Measurements from ENCODE around the gene SPRN.
"Not testable (repeated sequence)": the region's sequence is repeated elsewhere in the genome, so short reads cannot be mapped to it uniquely, and the experiment has no call there.

Gene SPRN, protein sequence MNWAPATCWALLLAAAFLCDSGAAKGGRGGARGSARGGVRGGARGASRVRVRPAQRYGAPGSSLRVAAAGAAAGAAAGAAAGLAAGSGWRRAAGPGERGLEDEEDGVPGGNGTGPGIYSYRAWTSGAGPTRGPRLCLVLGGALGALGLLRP

GRCh38 chr10:133424601-133425000 is at the start of gene SPRN:
Gene SPRN (minus strand): TSS chr10:133424625. CDS start chr10:133423681, 944 bp downstream.
- not testable (repeated sequence) for DNase-seq (ENCODE audit: low spot score)

- no peak for DNase-seq (ENCODE audit: low spot score)
Observed at GRCh38 chr10:133474027-133474426, 49.6 kb upstream of the SPRN start.

- no peak for DNase-seq (ENCODE audit: low spot score)
Observed at GRCh38 chr10:133473270-133473669, 48.8 kb upstream of the SPRN start.

DNA sequence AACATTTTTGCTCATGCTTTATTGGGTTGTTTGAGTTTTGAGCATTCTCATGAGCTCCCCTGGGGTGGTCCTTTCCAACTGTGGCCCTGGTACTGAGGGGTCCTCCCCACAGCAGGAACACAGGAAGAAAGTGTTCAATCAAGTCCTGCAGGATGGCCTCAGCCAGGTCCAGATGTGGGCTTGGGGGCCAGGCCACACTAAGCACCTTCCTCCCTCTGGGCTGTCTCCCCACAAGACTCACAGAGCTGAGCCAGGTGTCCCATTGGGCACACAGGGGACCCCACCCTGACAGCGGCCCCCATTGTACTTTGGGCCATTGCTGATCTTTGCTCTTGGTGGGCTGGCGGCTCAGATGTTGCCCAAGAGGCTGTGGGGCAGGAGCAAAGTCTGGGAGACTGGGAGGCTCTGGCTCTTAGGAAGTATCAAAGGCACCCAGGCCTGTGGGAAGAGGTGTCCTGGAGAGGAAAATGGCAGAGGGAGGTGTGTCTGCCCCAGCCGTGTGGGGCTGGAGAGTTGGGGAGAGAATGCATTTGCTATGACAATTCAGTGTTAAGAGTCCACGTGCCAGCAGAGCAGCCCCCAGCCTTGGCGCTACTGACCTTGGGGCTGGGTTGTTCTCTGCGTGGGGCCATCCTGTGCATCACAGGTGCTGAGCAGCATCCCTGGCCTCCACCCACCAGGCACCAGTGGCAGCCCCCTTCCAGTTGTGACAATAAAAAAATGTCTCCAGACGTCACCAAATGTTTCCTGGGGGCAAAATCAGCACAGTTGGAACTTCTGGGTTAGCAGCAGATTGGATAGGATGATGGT is 47.1 kb upstream of the SPRN start:
- no peak for DNase-seq (ENCODE audit: low spot score)

DNA sequence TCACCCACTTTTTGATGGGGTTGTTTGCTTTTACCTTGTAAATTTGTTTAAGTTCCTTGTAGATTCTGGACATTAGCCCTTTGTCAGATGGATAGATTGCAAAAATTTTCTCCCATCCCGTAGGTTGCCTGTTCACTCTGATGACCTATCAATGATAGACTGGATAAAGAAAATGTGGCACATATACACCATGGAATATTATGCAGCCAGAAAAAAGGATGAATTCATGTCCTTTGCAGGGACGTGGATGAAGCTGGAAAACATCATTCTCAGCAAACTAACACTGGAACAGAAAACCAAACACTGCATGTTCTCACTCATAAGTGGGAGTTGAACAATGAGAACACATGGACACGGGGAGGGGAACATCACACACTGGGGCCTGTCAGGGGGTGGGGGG is 44.8 kb upstream of the SPRN start:
- DNase-seq (ENCODE audit: low spot score): not testable (repeated sequence)

DNA sequence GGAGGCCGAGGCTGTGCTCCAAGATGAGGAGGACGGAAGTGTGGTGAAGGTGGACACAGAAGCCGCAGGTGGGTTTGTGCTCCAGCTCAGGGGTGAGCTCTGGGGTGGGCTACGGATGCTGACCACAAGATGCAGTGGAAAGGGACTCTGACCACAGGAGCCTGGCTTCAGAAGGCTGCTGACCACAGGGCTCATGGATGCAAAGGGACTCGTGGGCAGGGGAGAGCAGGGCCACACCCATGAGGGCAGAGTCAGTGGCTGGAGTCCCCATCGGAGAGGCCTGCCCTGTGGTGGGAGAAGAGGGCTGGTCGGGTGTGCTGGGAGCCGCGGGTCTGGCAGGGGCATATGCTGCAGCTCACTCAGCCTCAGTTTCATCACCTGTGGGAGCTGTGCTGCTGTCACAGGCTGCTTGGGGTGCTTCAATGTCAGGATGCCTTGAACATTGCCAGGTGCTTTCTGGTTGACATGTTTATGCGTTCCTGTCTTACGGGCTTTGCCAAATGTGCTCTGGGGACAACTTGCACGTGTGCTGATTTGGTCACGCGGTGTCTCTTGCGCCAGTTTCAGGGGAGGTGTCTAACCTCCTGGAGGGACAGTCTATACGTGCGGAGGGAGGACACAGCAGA is 43.0 kb upstream of the SPRN start:
- DNase-seq (ENCODE audit: low spot score): no peak

GRCh38 chr10:133466683-133467275 is 42.4 kb upstream of the SPRN start:
- no peak for DNase-seq (ENCODE audit: low spot score)

DNA sequence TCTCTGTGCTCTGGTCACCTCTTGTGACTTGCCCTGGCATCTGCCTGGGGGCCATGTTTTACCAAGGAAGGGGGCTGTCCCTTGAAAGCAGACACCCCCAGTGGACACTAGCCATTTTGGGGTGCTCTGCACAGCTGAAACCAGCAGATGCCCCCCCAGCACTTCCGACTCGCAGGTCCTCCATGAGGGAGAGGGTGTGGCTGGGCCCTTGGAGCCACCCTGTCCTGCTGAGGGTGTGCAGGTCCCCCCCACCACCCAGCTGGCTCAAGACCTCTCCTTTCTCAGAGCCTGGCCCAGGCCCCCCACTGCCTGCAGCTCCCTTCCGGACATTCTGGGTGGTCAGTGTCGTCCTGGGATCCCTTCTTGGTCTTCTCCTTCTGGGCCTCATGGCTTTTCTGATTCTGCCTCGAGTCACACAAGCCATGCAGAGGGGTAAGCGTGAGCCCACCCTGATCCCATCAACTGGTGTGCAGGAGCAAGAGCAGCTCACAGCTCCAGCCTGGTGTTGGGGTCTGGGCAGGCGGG is 41.6 kb upstream of the SPRN start:
- DNase-seq (ENCODE audit: low spot score): no peak

GRCh38 chr10:133465191-133465949 is 40.9 kb upstream of the SPRN start:
- no peak for DNase-seq (ENCODE audit: low spot score)

DNA sequence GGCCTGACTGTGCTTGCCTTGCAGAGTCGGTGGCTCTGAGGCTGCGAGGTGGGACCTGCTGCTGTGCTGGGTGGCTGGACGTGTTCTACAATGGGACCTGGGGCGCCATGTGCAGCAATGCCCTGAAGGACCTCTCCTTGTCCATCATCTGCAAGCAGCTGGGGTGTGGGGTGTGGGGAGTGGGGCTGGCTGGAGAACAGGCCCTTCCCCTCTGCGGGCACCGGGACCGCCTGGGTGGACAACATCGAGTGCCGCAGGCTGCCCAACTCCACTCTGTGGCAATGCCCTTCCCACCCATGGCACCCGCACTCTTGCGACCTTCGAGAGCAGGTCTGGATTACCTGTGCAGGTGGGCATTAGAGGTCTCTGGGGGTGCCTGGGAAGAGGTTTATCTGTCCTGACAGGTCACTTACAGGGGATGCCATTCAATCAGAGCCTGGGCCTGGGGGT is 40.2 kb upstream of the SPRN start:
- DNase-seq (ENCODE audit: low spot score): no peak

GRCh38 chr10:133462512-133463305 is 38.3 kb upstream of the SPRN start:
- no peak for DNase-seq (ENCODE audit: low spot score)

DNA sequence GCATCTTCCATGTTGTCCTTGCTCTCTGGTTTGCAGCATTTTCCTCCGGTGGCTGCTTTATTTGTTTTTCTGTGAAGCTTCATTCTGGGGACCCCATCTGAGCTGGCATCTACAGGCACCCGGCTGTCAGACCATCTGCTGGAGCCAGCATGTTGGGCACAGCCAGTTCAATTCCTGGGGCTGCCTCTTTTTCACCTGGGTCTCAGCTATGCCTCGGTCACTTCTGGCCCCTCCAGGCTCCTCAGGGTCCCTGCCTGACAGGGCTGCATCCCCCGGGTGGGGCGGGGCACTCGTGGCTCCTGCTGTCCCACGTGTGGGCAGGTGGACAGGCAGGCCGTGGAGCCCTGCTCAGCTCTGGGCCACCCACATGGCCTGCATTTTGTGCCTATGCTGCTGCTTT is 37.4 kb upstream of the SPRN start:
- DNase-seq (ENCODE audit: low spot score): no peak

DNA sequence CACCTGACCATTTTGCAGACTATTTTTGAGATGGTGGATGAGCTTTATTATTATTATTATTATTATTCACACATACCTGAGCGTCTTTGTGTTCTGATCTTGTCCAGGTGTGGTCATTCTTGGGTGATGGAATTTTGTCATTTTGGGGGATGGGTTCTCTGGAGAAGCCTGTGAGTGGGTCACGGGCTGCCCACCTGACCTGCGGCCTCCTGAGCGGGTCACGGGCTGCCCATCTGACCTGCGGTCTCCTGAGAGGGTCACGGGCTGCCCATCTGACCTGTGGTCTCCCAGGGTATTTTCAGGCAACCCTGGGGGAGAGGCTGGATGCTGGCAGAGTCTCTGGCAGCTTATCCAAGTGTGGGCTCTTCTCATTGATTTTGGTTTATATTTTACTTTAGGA is 36.6 kb upstream of the SPRN start:
- DNase-seq (ENCODE audit: low spot score): no peak

- no peak for DNase-seq (ENCODE audit: low spot score)
Observed at GRCh38 chr10:133460208-133460769, 35.9 kb upstream of the SPRN start.

GRCh38 chr10:133459454-133460207 is 35.2 kb upstream of the SPRN start:
- DNase-seq (ENCODE audit: low spot score): no peak

DNA sequence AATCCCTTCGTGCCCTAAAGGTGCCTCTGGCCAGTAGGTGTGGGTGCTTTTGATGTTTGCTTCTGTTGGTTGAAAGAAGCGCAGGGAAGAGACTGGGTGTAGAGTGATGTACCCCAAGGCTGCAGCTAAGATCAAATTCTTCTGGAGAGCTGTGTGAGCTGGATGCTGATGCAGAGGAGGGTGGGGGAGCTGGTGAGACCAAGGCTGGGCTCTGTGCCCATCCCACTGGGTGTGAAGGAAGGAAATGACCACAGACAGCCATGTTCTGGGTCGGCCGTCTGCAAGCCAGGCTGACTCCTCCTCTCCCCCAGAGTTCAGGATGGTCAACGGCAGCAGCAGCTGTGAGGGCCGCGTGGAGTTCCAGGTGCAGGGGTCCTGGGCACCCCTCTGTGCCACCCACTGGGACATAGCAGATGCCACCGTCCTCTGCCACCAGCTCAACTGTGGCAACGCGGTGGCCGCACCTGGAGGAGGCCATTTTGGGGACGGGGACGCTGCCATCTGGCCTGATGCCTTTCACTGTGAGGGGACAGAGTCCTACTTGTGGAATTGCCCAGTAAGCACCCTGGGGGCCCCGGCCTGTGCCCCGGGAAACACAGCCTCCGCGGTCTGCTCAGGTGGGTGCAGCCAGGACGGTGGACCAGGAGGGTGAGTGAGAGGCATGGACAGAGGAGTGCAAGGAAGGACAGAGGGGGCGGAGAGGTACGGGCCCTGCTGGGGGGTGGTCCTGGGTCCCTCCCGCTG is 34.5 kb upstream of the SPRN start:
- no peak for DNase-seq (ENCODE audit: low spot score)

DNA sequence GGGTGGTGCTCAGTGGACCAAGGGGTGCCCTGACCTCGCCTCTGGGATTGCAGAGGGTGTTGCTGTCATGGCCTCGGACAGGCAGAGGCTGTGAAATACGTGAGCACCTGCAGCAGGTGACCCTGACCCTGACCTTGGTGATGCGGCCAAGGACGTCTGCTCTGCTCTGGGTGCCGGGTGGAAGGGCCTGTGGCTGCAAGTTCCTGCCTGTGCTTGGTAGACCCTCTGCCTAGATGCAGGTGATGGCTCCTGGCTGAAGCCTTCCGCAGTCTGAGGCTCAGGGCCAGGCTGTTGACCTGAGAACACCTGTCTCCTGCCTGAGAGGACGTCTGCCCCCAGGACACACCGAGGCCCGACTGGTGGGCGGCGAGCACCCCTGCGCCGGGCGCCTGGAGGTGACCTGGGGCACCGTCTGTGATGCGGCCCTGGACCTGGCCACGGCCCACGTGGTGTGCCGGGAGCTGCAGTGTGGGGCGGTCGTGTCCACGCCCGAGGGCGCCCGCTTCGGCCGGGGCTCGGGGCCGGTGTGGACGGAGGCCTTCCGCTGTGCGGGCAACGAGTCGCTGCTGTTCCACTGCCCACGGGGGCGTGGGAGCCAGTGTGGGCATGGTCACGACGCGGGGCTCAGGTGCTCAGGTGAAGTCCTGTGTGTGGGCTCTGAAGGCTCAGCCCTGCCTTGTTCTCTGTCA is 33.7 kb upstream of the SPRN start:
- DNase-seq (ENCODE audit: low spot score): no peak

DNA sequence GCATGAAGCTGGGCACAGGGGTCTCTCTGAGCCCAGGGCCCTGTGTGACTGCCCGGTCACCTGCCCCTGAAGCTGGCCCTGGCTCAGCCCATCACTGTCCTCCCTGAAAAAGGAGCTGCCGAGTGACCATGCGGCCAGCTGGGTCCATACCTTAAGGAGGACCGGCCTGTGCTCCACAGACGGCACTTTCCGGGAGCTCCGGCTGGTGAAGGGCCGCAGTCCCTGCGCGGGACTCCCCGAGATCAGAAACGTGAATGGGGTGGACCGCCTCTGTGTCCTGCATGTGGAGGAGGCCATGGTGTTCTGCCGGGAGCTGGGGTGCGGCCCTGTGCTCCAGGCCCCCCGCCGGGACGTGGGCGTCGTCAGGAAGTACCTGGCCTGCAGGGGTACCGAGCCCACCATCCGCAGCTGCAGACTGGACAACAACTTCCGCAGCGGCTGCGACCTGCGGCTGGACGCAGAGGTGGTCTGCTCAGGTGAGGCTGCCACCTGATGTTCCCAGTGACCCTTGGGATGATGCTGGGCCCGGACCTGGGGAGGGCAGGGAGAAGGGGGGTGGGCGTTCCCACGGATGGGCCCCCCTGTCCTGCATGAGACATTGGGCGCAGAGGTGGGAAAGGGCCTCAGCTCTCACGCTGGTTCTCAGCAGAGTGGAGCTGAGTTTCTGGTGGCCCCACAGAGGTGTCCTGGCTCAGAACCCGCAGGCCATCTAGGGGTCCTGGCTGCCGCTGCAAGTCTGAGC is 32.8 kb upstream of the SPRN start:
- DNase-seq (ENCODE audit: low spot score): no peak
